GM19099 (cell line): ENCODE data around the gene NKX2-1.

ENCODE experiments used
- POLR2A ChIP-seq: IDR thresholded peaks from 3 replicates; pipeline ENCODE4 v1.6.1; 2011; ENCODE audit warnings: low read depth; ENCODE audit not compliant: insufficient read length; ENCODE audit errors: extremely low read depth

Gene NKX2-1

DNA sequence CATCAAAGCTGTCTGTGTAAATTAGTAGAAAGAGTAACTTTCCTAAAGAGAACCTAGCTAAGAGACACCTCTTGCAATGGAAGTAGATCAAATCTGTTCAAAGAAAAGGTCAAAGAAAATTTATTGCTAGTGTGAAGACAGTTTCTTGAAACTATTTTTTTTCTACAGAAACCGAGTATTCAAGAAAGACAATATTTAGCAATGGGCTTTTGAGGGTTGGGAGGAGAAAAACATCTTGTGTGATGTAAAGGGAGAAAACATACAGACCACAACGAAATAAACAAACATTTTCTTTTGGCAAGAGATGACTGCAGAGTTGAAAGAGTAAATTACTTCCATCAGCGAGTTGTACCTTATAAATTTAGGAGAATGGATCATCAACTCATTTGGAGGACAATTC lies 24.4 kb downstream of the NKX2-1 start:
- no peak for TF ChIP-seq POLR2A

DNA sequence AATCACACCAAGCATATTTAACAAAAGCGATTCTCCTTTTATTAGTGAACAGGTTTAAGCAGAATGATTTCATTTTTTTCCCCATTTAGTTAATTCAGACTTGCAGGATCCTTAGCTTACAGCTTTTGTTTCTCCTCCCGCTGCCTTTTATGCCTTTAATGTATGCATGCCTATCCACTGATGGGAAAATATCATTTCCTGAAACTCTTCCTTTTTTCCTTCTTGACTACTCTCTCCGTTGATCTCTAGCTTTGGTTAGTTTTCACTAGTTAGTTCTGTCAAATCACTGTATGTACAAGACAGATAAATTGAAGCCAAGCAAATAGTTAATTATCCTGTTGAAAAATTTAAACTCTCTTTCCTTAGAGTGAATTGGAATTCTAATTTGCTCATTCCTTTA lies 26.3 kb downstream of the NKX2-1 start:
- TF ChIP-seq POLR2A: no peak

- TF ChIP-seq POLR2A: no peak
Observed at GRCh38 chr14:36485773-36486172, 34.3 kb downstream of the NKX2-1 start.

DNA sequence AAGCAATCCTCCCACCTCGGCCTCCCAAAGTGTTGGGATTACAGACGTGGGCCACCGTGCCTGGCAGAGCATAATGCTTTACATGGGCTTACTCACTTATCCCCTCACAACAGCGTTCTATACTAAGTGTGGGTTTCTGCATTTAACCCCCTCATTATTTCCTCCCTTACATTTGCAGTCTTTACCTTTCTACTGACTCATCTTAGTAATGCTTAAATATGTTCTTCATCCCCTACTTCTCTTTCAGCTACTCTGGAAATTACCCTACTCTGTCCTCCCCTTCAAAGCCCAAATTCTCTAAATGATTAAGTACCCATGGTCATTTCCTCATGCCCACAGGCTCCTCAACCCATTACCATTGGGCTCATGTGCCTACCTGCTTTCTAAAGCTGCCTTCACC lies 40.7 kb downstream of the NKX2-1 start:
- no peak for TF ChIP-seq POLR2A

DNA sequence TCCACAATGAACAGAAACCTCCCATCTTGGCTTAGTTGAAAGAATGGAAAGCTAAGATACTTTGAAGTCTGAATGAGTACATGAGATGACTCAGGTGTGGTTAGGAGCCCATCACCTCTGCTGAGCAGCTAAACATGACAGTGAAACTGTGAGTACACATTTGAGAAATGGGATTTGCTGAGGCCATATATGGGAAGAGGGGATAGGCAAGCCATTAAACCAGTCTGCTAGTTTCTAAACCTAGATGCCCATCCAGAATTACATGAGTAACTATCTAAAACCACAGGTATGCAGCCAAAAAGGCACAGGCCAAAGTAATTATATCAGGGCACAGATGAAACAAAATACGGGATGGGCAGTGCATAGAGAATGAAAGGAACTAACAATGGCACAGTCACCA lies 41.2 kb downstream of the NKX2-1 start:
- no peak for TF ChIP-seq POLR2A

- no peak for TF ChIP-seq POLR2A
Observed at GRCh38 chr14:36477266-36477665, 42.8 kb downstream of the NKX2-1 start.

DNA sequence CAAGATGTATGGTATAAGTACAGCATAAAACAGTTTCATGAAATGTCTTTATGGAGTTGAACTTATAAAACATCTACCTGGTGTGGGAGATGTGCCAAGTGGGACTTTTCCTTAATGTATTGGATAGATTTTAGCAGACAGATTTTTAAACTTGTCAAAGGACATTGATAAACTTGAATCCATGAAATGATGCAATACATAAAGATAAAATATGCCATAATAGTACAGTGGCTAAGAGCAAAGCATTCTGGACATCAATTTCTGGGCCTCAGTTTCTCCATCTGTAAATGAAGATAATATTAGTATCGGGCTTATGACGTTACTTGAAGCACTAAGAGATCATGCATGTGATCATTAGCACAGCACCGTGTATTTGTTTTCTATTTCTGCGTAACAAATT lies 45.4 kb downstream of the NKX2-1 start:
- TF ChIP-seq POLR2A: no peak

GRCh38 chr14:36471431-36471830 lies 48.6 kb downstream of the NKX2-1 start:
- no peak for TF ChIP-seq POLR2A

DNA sequence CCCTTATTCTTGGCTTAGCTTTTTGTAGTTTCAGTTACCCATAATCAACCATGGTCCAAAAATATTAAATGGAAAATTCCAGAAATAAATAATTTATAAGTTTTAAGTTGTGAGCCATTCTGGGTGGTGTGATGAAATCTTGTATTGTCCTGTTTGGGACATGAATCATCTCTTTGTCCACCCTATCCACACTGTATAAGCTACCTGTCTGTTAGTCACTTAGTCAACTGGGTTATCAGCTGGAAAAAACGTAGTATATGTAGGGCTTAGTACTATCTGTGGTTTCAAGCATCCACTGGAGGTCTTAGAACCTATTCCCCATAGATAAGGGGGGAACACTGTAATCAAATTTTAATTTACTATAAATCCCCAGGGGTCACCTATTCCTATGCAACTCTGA lies 52.7 kb downstream of the NKX2-1 start:
- no peak for TF ChIP-seq POLR2A
